GM21360 (cell line): Measurements from ENCODE around the gene SEMG1.

ENCODE experiments used
- ATAC-seq: cut with Tn5 transposase; IDR thresholded peaks from one replicate; pipeline ENCODE4 v1.9.1; 2021; ENCODE audit warnings: mild to moderate bottlenecking, moderate library complexity; ENCODE audit not compliant: unreplicated experiment

SEMG1 gene, protein sequence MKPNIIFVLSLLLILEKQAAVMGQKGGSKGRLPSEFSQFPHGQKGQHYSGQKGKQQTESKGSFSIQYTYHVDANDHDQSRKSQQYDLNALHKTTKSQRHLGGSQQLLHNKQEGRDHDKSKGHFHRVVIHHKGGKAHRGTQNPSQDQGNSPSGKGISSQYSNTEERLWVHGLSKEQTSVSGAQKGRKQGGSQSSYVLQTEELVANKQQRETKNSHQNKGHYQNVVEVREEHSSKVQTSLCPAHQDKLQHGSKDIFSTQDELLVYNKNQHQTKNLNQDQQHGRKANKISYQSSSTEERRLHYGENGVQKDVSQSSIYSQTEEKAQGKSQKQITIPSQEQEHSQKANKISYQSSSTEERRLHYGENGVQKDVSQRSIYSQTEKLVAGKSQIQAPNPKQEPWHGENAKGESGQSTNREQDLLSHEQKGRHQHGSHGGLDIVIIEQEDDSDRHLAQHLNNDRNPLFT

DNA sequence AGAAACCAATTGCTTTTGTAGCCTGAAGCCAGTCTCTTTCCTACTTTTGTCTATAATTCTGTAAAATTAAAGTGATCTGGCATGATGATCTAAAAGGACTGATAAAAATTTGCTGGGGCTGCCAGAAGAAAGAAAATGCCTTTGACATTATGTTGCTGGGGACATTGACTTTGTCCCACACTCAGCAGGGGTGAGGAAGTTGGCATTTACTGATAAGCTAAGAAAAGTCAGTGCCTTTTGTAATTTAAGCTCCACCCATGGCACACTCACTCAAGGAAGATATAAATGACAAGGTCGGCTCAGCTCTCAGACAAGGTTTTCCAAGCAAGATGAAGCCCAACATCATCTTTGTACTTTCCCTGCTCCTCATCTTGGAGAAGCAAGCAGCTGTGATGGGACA lies at the start of gene SEMG1:
Gene SEMG1 (plus strand): TSS at position 309 of the 400 bp plus-strand sequence. CDS start 21 bp downstream, at position 330.
- ATAC-seq, result no peak

DNA sequence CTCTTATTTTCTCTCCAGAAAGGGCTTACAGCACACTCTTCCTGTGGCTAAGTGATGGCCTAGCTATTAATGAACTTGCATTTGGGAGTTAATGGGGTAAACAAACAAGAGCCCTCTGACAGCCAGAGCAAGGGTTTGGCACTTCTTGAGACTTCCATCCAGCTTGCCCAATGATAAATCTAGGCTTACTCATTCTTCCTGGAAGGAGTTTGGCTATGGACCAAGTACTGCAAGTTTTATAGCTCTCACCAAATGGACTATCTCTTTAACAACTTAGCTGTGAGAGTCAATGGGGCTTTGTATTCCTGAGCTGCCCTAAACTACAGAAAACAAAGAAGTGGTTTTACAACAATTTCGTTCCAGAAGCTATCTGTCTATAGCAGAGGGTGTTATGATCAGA lies 48.9 kb upstream of the SEMG1 start:
- no peak for ATAC-seq

DNA sequence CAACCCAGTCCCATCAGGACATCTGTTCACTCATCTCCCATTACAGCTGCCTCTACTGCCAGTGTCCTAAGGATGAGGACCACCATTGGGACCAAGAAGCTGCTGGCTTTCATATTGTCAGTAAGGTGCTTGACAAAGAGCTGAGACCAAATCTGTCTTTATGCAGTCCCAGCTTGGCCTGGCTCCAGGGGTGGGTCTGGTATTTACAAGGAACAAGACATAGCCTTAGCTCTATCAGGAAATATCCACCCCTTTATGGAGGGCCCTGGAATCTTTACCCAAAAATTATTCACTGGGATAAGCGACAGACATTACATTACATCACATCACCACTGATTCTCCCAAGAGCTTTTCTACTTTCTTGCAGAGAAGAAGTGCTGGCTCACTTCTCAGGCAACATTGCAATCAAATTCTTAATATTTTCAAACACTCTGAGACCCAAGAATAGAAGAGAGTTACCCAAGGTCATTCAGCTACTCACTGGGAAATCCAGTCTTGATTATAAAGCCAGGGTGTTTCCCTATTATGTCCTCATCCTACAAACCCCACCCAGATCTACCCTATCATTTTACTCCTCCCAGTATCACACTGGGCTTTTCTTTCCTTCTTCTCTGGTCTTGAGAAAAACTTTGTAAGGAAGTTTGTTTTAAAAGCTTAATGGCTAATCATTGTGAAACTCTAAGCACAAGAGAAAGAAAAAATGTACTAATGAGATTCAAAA lies 43.6 kb upstream of the SEMG1 start:
- no peak for ATAC-seq

DNA sequence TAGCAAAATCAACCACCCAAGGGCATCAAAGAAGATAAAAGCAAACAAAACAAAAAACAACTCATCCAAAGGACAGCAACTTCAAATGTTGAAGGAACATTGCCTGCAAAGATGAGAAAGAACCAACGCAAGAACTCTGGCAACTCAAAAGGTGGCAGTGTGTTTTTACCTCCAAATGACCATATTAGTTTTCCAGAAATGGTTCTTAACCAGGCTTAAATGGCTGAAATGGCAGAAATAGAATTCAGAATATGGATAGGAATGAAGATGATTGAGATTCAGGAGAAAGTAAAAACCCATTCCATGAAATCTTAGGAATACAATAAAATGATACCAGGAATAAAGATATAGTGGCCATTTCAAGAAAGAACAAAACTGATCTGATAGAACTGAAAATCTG lies 41.9 kb upstream of the SEMG1 start:
- ATAC-seq, result no peak

DNA sequence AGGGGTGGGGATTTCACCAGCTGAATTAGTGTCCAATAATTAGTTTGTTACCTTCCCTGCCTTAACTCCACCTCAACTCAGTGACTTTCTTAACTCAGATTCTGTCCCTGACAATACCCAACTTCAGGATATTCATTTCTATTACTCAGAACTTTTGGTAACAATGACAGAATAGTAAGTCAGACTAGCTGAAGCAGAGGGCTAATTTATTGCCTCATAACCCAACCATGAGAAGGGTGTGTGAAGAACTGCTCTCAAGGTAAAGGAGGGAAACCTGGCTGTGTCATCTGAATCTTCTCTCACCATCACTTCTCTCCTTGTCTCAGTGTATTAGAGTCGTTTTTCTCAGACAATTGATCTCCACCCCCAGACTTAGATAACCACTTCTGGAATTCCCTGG lies 33.3 kb upstream of the SEMG1 start:
- ATAC-seq, result no peak

DNA sequence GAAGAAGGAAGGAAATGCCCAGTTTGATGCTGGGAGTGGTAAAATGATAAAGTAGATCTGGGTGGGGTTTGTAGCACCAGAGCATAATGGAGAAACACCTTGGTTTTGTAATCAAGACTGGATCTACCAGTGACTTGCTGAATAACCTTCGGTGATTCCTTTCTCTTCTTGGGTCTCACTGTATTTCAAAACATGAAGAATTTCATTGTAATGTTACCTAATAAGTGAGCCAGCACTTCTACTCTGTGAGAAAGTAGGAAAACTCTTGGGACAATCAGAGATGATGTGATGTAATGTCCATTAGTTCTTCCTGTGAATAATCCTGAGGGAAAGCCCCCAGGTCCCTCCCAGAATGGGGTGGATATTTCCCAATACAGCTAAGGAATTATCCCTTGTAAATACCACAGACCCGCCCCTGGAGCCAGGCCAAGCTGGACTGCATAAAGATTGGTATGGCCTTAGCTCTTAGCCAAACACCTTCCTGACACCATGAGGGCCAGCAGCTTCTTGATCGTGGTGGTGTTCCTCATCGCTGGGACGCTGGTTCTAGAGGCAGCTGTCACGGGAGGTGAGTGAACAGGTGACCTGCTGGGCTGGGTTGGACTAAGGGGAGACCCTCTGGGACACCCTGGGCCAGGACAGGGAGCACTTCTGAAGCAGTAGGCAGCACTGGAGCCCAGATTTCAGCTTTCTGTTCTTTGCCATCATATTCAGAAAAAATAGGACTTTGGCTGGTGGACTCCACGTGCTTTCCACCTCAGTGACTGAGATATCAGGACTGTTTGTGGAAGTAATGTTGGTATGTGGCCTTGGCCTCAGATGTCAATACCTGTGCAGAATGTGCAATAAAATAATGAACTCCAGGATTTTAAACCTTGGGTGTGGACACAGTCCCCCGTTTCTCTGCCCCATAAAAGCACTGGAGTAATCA lies 32.1 kb upstream of the SEMG1 start, which contains the start of gene PI3:
Gene PI3 (plus strand): TSS at position 469 of the 931 bp plus-strand sequence. CDS start 21 bp downstream, at position 490.
- ATAC-seq, result no peak

DNA sequence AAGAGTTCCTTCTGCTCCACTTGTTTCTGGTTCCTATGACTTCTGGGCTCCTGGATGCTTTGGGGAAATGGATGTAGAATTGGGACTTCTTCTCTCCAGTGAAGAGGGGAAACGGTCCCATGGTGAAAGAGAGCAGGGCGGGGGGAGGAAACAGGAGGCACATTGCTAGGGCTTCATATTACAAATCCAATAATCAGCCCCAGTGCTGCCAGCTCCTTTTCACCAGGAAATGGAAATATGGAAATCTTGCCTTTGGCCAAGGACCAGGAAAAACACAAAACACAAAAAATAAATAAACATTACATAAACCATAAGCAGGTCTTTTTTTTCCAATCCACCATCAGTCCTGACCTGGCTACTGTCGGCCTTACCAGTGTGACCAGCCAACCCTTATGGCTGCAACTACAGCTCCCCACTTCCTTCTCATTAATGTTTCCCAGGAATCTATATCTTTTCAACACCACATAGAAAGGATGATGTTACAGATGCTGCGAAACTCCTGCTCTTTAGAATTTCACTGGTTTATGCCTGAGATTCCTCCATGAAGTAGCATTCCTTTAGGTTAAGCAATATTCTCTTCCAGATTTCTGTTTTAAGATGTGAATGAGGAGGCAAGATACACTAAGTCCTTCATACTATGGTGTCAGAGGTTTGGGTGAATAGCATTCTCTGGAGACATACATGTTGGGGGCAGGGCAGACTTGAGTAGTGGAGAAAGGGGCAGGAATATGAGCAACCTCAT lies 30.1 kb upstream of the SEMG1 start:
- no peak for ATAC-seq

DNA sequence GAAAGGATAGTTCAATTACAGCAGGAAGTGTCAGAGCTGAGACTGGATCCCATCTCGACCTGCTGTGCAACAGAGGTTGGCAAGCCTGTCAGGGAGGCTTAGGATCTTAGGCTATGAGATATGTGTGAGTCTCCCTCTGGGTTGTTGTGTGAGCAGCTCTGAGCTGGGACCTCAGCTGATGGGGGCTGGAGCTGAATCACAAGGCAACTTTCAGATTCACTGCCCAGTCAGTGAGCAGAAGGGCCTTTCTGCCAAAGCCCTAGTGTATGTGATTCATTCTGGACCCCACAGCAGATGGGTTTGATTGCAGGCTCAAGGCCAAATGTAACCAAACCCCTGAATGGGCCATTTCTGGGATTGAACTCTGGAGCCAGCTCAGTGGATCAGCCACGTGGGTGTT lies 27.7 kb upstream of the SEMG1 start:
- no peak for ATAC-seq

DNA sequence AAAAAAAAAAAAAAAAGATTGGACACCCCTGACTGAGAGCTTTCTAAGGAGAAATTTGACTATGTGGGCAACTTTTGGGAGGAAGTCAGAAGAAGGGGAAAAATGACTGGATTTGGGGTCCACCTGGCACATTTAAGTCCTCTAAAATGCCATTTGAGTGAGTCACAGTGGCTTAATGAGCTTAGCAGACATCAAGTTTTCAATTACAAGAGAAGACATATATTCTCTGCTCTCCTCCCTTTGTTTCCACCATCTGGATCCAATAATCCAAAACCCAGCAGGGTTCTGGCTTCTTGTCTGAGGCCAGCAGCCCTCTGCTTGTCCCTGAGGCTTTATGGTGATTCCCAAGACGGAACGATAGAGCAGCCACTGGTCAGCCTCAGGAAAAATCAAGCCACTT lies 25.2 kb upstream of the SEMG1 start:
- no peak for ATAC-seq

DNA sequence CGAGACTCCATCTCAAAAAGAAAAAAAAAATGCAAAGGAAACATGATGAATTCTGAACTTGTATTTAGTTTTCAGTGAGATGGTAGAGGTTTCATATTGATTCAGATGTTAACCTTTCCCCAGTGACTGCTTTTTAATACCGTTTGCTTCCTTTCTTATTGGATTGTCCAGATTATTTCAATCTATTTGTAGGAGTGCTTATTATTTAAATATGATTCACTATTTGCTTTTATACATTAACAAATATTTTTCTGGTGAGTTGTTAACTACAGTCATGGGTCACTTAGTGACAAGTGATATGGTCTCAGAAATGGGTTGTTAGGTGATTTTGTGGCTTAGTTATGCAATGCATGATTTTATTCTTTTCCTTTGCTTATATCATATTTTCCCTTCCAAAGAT lies 23.7 kb upstream of the SEMG1 start:
- ATAC-seq, result no peak

DNA sequence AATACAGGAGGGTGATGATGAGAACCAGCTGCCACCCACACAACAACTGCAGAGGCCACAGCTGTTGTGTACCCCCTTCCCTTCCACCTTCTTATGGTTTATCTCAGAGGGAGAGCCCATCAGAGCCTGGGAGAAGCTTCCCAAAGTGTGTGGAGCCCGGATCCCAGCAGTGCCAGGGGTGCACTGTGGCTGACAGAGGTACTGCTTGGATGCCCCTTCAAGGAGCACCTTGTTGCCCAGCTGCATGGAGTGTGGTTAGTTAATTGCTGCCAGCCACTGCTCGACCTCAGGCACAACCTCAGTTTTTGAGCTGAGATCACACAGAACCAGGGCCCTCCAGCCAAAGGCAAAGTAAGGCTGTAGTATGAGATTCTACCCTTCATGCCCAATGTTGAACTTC lies 19.1 kb upstream of the SEMG1 start:
- ATAC-seq, result no peak

DNA sequence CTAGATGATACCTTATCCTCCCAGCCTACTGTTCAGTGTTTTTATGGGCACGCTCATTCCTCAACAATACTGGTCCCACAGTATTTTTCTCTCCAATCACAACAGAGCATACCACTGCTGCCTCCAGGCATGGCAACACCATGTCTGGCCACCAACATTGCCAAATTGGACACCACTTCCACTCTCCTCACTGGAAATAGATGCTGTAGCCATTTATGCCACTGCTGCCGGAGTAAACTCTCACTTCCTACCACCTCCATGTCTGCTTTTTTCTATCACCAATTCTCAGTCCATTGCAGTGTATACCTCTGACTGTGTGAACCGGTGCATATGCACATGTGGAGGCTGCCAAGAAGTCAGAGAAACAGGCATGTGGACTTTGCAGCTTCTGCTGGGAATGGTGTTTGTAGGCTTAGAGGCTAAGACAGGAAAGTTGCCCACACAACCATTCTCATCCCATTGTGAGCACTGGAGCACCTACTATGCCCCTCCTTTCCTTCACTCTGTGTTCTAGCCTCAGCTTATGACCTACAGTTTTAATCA lies 17.7 kb upstream of the SEMG1 start:
- ATAC-seq, result no peak

DNA sequence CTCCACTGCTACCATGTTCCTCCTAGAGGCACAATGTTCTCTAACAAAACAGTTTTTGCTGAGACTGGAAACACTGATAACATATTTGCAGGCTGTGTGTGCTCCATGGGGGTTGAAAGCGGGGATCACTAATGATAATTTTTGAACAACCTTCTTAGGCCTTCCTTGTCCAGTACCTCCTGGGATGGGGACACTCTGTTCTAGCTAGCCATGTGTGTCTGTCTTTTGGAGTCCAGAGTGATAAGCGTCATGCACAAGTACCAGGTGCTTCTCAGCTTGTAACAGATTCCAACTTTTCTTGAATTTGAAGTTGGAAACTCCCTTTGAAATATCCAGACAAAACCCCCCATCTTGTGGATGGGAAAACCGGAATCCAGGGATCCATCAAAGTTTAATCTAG lies 17.0 kb upstream of the SEMG1 start:
- ATAC-seq, result no peak

DNA sequence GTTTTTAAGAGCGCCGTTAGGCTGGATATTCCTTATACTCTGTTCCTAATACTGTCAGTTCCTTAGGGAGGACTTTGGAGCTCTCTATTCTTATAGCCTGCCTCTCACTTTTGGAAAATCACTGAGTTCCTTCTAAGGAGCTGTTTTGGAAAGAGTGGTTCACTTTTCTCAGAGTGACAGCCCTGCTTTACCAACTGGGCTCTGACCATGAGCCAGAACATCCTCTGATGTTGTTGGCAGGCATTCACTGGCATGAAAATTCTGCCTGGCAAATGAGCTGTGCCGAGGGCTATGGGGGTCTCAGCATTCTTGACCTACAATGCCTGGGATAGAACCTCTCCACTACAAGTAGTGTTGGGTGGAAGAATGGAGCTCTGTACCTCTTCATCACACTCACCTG lies 14.9 kb upstream of the SEMG1 start:
- no peak for ATAC-seq

DNA sequence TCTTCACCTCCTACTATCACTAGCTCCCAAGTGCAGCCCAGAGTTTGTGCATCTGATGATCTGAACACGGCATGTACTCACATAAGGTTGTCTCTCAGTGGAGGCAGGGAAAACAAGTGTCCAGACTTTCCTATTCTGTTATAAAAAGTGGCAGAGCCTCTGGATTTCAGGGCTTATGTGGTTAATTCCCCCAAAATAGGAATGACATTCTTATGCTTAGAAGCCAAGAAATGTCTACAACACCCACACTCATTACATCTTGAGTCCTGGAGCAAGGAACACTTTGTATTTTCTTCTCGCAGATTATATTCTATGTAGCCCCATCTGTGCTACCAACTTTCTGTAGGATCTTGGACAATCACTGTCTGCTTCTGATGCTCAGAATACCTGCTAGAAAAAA lies 13.5 kb upstream of the SEMG1 start:
- ATAC-seq, result no peak

DNA sequence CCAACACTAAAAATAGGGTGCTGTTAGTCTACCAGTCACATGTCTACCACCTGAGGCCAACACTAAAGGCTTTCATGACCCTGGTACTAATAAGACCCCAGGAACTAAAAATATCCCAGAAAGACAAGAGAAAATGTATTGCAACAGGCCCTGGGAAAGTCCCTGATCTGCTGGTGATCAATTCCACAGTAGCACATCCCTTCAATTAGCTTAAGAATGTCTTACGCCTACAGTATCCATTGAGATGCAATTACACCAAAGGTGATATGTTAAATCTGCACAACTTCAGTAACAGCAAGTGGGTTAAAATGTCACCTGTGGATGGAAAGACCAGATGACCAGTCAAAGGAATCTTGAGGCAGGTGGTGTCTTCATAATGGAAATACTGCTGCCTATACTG lies 3.1 kb downstream of the SEMG1 start:
- no peak for ATAC-seq

DNA sequence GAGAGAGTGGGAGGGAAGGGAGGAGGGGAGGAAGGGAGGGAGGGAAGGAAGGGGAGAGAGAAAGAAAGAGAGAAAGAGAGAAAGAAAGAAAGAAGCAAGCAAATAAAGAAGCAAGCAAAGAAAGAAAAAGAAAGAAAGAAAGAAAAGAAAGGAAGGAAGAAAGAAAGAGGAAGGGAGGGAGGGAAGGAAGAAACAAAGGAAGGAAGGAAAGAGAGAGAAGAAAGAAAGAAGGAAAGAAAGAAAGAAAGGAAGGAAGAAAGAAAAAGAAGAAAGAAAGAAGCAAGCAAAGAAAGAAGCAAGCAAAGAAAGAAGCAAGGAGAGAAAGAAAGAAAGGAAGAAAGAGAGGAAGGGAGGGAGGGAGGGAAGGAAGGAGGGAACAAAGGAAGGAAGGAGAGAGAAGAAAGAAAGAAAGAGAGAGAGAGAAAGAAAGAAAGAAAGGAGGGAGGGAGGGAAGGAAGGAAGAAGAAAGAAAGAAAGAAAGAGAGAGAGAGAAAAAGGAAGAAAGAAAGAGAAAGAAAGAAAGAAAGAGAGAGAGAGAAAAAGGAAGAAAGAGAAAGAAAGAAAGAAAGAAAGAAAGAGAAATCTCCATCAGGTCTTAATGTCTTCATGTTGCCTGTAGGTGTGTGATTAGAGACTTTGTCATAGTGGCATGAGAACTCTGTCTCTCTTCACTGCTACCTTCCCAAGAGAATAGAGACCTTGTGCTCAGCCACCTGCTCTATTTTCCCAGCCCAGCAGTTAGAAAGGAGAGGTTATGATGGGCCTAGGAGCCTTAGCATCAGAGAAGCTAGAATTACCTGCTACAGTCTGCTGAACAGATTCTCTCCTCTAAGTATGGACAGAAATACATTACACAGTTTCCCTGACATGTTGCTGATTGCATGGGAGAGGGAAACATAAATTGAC lies 5.0 kb downstream of the SEMG1 start:
- no peak for ATAC-seq

DNA sequence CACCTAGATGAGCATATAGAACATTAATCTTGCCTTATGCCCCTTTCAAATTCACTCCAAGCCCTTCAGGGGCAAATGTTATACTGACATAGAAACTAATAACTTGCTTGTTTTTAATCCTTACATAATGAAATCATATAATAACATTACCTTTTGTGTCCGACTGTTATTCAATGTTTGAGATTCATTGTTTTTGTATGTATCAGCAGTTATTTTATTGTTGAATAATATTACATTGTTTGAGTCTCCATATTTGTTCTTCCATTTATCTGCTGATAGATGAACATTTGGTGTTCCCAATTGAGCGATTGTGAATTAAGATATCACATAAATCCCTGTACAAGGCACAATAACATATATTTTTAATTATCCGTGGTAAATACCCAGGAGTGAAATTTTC lies 6.0 kb downstream of the SEMG1 start:
- ATAC-seq, result no peak

DNA sequence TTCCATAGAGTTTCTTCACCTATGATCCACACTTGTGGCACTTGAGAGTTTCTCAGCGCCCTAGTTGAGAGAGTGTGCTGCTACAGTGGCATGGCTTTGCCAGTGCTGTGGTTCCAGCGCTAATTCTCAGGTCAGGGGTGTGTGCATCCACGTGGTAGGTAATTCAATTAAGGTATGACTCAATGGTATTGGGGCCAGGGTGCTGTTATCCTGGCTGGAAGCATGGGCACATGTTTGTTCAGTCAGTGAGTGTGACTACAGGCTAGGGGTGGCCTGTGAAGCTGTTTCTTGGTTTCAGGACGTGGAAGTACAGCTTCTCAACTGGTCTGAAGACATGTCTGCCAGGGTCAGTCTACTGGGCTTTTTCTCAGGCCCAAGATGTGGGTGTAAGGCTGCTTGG lies 11.3 kb downstream of the SEMG1 start:
- no peak for ATAC-seq
